ENCODE data around the gene GPD1. TPM values are rescaled to one million over a fixed set of nuclear protein-coding genes. Genes with fewer than 3 reads are reported as not detected.

Gene GPD1
- total RNA-seq, 1 experiment from 2014 or later, result 1.5 TPM

GRCh38 chr12:50075808-50076170 is 28.0 kb upstream of the GPD1 start:
- DNase-seq, result no peak
- ChIA-PET POLR2A (interaction anchor here (0.9 kb wide), 1 partner anchor 9 kb away, joined by 5 read pairs; the partner anchor contains the start of gene SMARCD1), CTCF (interaction anchor here (0.9 to 2.0 kb wide), 4 partner anchors 9 to 103 kb away, joined by 3 to 10 read pairs (median 5); partner anchors contain the start of genes CERS5, COX14 and SMARCD1)
- Mint-ChIP-seq H3K27ac (ENCODE audit: unreplicated experiment) (peak overlapping the region; percentile 66), H3K4me1 (ENCODE audit: low read depth, unreplicated experiment) (peaks cover 15% of the 10 kb centered on the region), H3K4me3 (ENCODE audit: unreplicated experiment) (peak overlapping the region; percentile 36), H3K27me3 (ENCODE audit: insufficient read depth, unreplicated experiment) (no peaks in the 10 kb centered on the region), H3K36me3 (ENCODE audit: insufficient read depth, unreplicated experiment) (peaks cover 5% of the 10 kb centered on the region), H3K9me3 (ENCODE audit: unreplicated experiment) (no peaks in the 10 kb centered on the region)
- Histone ChIP-seq H3K4me1 (peaks cover 18% of the 10 kb centered on the region), H3K27me3 (replicated peaks; ENCODE audit: control insufficient read depth, insufficient read depth, low read length) (no peaks in the 10 kb centered on the region), H3K4me3 (ENCODE audit: low read depth, low read length) (no peak overlapping the region), H3K36me3 (ENCODE audit: control insufficient read depth, insufficient read depth, low read length) (no peaks in the 10 kb centered on the region), H3K9me3 (no peaks in the 10 kb centered on the region)
- TF ChIP-seq CTCF (IDR thresholded peaks at IDR 0.05; ENCODE audit: insufficient read depth in 1 of 2, low read depth in 1 of 2, low read length in 1 of 2, severe bottlenecking in 1 of 2, unreplicated experiment in 1 of 2), result no peak
- intact Hi-C loops (cut with micrococcal nuclease; ENCODE audit: unreplicated experiment), result loop anchor here (1.0 to 2.0 kb wide), 7 partner anchors 10 to 239 kb away; partner anchors contain the start of genes CERS5 and SMARCD1
- no TSS peak for BruUV-seq (replicated peaks)

- ChIA-PET POLR2A (no interaction called here), CTCF (interaction anchor here (1.5 kb wide), 1 partner anchor 8 kb away, joined by 7 read pairs; the partner anchor contains the start of gene SMARCD1)
- H3K4me1 ChIP-seq, result peaks cover 29% of the 10 kb centered on the region
- Mint-ChIP-seq H3K4me3 (ENCODE audit: unreplicated experiment) (no peak overlapping the region), H3K27me3 (ENCODE audit: insufficient read depth, unreplicated experiment) (no peaks in the 10 kb centered on the region), H3K9me3 (ENCODE audit: unreplicated experiment) (no peaks in the 10 kb centered on the region), H3K27ac (ENCODE audit: unreplicated experiment) (peak overlapping the region; percentile 7), H3K36me3 (ENCODE audit: insufficient read depth, unreplicated experiment) (peaks cover 5% of the 10 kb centered on the region), H3K4me1 (ENCODE audit: low read depth, unreplicated experiment) (peaks cover 22% of the 10 kb centered on the region)
- BruUV-seq (replicated peaks), result no TSS peak
- intact Hi-C loops (cut with micrococcal nuclease; ENCODE audit: unreplicated experiment), result no loop called here
- DNase-seq, result no peak
- no peaks in the 10 kb centered on the region for H3K36me3 ChIP-seq (ENCODE audit: control insufficient read depth, insufficient read depth, low read length)
- H3K4me3 ChIP-seq (ENCODE audit: low read depth, low read length), result no peak overlapping the region
- no peaks in the 10 kb centered on the region for H3K9me3 ChIP-seq
- no peak for TF ChIP-seq CTCF (IDR thresholded peaks at IDR 0.05; ENCODE audit: insufficient read depth in 1 of 2, low read depth in 1 of 2, low read length in 1 of 2, severe bottlenecking in 1 of 2, unreplicated experiment in 1 of 2)
- no peaks in the 10 kb centered on the region for H3K27me3 ChIP-seq (replicated peaks; ENCODE audit: control insufficient read depth, insufficient read depth, low read length)
These were observed 26.7 kb upstream of the GPD1 start for GRCh38 chr12:50077099-50077498.

- Histone ChIP-seq H3K27me3 (replicated peaks; ENCODE audit: control insufficient read depth, insufficient read depth, low read length) (no peaks in the 10 kb centered on the region), H3K9me3 (no peaks in the 10 kb centered on the region), H3K4me3 (ENCODE audit: low read depth, low read length) (no peak overlapping the region), H3K36me3 (ENCODE audit: control insufficient read depth, insufficient read depth, low read length) (peaks cover 2% of the 10 kb centered on the region; the same call in 1 of the 2 replicates), H3K4me1 (peaks cover 41% of the 10 kb centered on the region)
- Mint-ChIP-seq H3K9me3 (ENCODE audit: unreplicated experiment) (no peaks in the 10 kb centered on the region), H3K27me3 (ENCODE audit: insufficient read depth, unreplicated experiment) (no peaks in the 10 kb centered on the region), H3K4me1 (ENCODE audit: low read depth, unreplicated experiment) (peaks cover 33% of the 10 kb centered on the region), H3K36me3 (ENCODE audit: insufficient read depth, unreplicated experiment) (peaks cover 5% of the 10 kb centered on the region), H3K27ac (ENCODE audit: unreplicated experiment) (peak overlapping the region; percentile 7), H3K4me3 (ENCODE audit: unreplicated experiment) (no peak overlapping the region)
- CTCF ChIA-PET, result interaction anchor here (2.0 kb wide), 1 partner anchor 33 kb away, joined by 10 read pairs; the partner anchor contains the start of gene COX14
- POLR2A ChIA-PET, result interaction anchor here (0.6 kb wide), 1 partner anchor 138 kb away, joined by 3 read pairs; no protein-coding TSS in a partner anchor
- intact Hi-C loops (cut with micrococcal nuclease; ENCODE audit: unreplicated experiment), result no loop called here
- DNase-seq, result no peak
- no peak for TF ChIP-seq CTCF (IDR thresholded peaks at IDR 0.05; ENCODE audit: insufficient read depth in 1 of 2, low read depth in 1 of 2, low read length in 1 of 2, severe bottlenecking in 1 of 2, unreplicated experiment in 1 of 2)
- no TSS peak for BruUV-seq (replicated peaks)
These were observed 25.5 kb upstream of the GPD1 start for GRCh38 chr12:50078281-50078680.

All from Caco-2 (cell line).